IMR-90 (cell line): Measurements from ENCODE around the gene GARIN3.

Source experiments
- BHLHE40 ChIP-seq: fragments of 150-350 bp; IDR thresholded peaks from 2 replicates; pipeline ENCODE4 v1.6.1; 2016; ENCODE audit warnings: mild to moderate bottlenecking, low read depth, low read length
- CEBPB ChIP-seq: IDR thresholded peaks from 2 replicates; pipeline ENCODE4 v1.6.1; 2012; ENCODE audit warnings: low read depth, low read length, improper control_type of control experiment
- CHD1 ChIP-seq: IDR thresholded peaks from 2 replicates; pipeline ENCODE4 v1.6.1; 2012; ENCODE audit warnings: low read depth, low read length, improper control_type of control experiment
- FOS ChIP-seq: fragments of 150-350 bp; IDR thresholded peaks from 2 replicates; pipeline ENCODE4 v1.6.1; 2016; ENCODE audit warnings: low read depth, low read length
- MAFK ChIP-seq: IDR thresholded peaks from 2 replicates; pipeline ENCODE4 v1.6.1; 2012; ENCODE audit warnings: low read depth, low read length, improper control_type of control experiment
- NFE2L2 ChIP-seq: fragments of 150-350 bp; IDR thresholded peaks from 2 replicates; pipeline ENCODE4 v1.6.1; 2016; ENCODE audit warnings: low read depth, mild to moderate bottlenecking, low read length
- POLR2A ChIP-seq: IDR thresholded peaks from 2 replicates; pipeline ENCODE4 v1.6.1; 2012; ENCODE audit warnings: mild to moderate bottlenecking, low read depth, low read length
- RAD21 ChIP-seq: IDR thresholded peaks from 2 replicates; pipeline ENCODE4 v1.6.1; 2012; ENCODE audit warnings: low read length, improper control_type of control experiment
- RFX5 ChIP-seq: IDR thresholded peaks from 2 replicates; pipeline ENCODE4 v1.8.0; 2012; ENCODE audit warnings: low read depth, mild to moderate bottlenecking, low read length, moderate library complexity
- TF ChIP-seq, protein P1 (sequence below): fragments of 150-350 bp; IDR thresholded peaks from 2 replicates; pipeline ENCODE4 v1.6.1; 2017; ENCODE audit warnings: mild to moderate bottlenecking, antibody characterized with exemption, low read length, low read depth
- TF ChIP-seq, protein P2 (sequence below): conservative IDR thresholded peaks from 2 replicates; pipeline ENCODE4 v1.5.1; 2012; ENCODE audit warnings: mild to moderate bottlenecking, low read depth, low read length, improper control_type of control experiment
- TF ChIP-seq, protein P3 (sequence below): fragments of 150-350 bp; IDR thresholded peaks from 2 replicates; pipeline ENCODE4 v1.6.1; 2016; ENCODE audit warnings: low read depth, mild to moderate bottlenecking, low read length, moderate library complexity, borderline replicate concordance

DNA sequence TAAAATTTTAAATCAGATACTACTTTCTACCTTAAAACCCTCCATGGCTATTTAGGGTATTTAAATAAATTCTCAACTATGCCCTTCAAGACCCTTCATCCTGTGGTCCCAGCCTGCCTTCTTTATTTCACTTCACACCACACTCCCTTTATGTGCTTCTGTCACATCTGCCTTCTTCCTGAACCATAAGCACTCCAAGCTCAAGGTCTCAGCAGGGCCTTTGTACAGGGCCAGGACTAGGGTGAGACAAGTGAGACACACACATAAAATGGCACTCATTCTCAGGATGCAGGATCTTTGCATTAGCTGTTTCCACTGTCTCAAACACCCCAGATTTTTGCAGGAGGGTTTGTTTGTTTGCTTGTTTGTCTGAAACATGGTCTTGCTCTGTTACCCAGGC is 22.2 kb upstream of the GARIN3 start:
- TF ChIP-seq BHLHE40: no peak
- TF ChIP-seq, protein P1, sequence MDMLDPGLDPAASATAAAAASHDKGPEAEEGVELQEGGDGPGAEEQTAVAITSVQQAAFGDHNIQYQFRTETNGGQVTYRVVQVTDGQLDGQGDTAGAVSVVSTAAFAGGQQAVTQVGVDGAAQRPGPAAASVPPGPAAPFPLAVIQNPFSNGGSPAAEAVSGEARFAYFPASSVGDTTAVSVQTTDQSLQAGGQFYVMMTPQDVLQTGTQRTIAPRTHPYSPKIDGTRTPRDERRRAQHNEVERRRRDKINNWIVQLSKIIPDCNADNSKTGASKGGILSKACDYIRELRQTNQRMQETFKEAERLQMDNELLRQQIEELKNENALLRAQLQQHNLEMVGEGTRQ: no peak
- TF ChIP-seq POLR2A: no peak
- TF ChIP-seq NFE2L2: no peak
- TF ChIP-seq, protein P2, sequence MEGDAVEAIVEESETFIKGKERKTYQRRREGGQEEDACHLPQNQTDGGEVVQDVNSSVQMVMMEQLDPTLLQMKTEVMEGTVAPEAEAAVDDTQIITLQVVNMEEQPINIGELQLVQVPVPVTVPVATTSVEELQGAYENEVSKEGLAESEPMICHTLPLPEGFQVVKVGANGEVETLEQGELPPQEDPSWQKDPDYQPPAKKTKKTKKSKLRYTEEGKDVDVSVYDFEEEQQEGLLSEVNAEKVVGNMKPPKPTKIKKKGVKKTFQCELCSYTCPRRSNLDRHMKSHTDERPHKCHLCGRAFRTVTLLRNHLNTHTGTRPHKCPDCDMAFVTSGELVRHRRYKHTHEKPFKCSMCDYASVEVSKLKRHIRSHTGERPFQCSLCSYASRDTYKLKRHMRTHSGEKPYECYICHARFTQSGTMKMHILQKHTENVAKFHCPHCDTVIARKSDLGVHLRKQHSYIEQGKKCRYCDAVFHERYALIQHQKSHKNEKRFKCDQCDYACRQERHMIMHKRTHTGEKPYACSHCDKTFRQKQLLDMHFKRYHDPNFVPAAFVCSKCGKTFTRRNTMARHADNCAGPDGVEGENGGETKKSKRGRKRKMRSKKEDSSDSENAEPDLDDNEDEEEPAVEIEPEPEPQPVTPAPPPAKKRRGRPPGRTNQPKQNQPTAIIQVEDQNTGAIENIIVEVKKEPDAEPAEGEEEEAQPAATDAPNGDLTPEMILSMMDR: no peak
- no peak for TF ChIP-seq CHD1
- TF ChIP-seq FOS: no peak
- TF ChIP-seq, protein P3, sequence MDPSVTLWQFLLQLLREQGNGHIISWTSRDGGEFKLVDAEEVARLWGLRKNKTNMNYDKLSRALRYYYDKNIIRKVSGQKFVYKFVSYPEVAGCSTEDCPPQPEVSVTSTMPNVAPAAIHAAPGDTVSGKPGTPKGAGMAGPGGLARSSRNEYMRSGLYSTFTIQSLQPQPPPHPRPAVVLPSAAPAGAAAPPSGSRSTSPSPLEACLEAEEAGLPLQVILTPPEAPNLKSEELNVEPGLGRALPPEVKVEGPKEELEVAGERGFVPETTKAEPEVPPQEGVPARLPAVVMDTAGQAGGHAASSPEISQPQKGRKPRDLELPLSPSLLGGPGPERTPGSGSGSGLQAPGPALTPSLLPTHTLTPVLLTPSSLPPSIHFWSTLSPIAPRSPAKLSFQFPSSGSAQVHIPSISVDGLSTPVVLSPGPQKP: no peak
- TF ChIP-seq CEBPB: no peak
- TF ChIP-seq RFX5: no peak
- TF ChIP-seq RAD21: no peak
- TF ChIP-seq MAFK: no peak
